Smooth muscle cell (in vitro differentiated cells): ENCODE results near the gene BMI1. TPM values are rescaled to one million over a fixed set of nuclear protein-coding genes. Genes with fewer than 3 reads are reported as not detected.

ENCODE experiments used
- DNase-seq: peaks from one replicate; lab custom pipeline; 2025; ENCODE audit not compliant: unreplicated experiment; lab: John Stamatoyannopoulos, UW
- H2AFZ ChIP-seq: fragments of 200-600 bp; sonication (generic); 2 replicates; pipeline ENCODE4 v1.6.0; 2016; ENCODE audit warnings: antibody characterized with exemption, low read depth, mild to moderate bottlenecking
- H3F3A ChIP-seq: fragments of 200-600 bp; sonication (generic); 2 replicates; pipeline ENCODE4 v1.6.0; 2017; ENCODE audit warnings: antibody characterized with exemption, low read depth
- H3K27ac ChIP-seq: fragments of 200-600 bp; sonication (generic); 2 replicates; pipeline ENCODE4 v1.5.1; 2016; ENCODE audit warnings: low read depth, mild to moderate bottlenecking
- H3K27me3 ChIP-seq: fragments of 200-600 bp; sonication (generic); 2 replicates; pipeline ENCODE4 v1.6.1; 2016; ENCODE audit warnings: low read depth, mild to moderate bottlenecking
- H3K36me3 ChIP-seq: fragments of 200-600 bp; sonication (generic); 2 replicates; pipeline ENCODE4 v1.5.1; 2016; ENCODE audit warnings: low read depth
- H3K4me1 ChIP-seq: fragments of 200-600 bp; sonication (generic); 2 replicates; pipeline ENCODE4 v1.5.1; 2016; ENCODE audit warnings: low read depth
- H3K4me2 ChIP-seq: fragments of 200-600 bp; sonication (generic); 2 replicates; pipeline ENCODE4 v1.6.0; 2016; ENCODE audit warnings: mild to moderate bottlenecking
- H3K4me3 ChIP-seq: fragments of 200-600 bp; sonication (generic); 2 replicates; pipeline ENCODE4 v1.5.1; 2016; ENCODE audit warnings: mild to moderate bottlenecking
- H3K79me2 ChIP-seq: fragments of 200-600 bp; sonication (generic); 2 replicates; pipeline ENCODE4 v1.6.0; 2016; ENCODE audit warnings: low read depth, mild to moderate bottlenecking
- H3K9ac ChIP-seq: fragments of 200-600 bp; sonication (generic); 2 replicates; pipeline ENCODE4 v1.6.0; 2016; ENCODE audit warnings: low read depth
- H3K9me3 ChIP-seq: fragments of 200-600 bp; sonication (generic); replicated peaks from 2 replicates; pipeline ENCODE4 v1.5.1; 2016; ENCODE audit warnings: low read depth
- H4K20me1 ChIP-seq: fragments of 200-600 bp; sonication (generic); 2 replicates; pipeline ENCODE4 v1.6.0; 2016; ENCODE audit warnings: low read depth
- CTCF ChIP-seq: fragments of 200-600 bp; sonication (generic); IDR thresholded peaks from 2 replicates; pipeline ENCODE4 v1.5.1; 2017; ENCODE audit warnings: borderline replicate concordance, mild to moderate bottlenecking, antibody characterized with exemption; ENCODE audit not compliant: insufficient read depth, poor library complexity, severe bottlenecking
- WGBS: methylation state at CpG from one replicate; pipeline ENCODE4 v1.1.7; 2016; ENCODE audit warnings: low lambda C conversion rate; 5-methylcytosine and 5-hydroxymethylcytosine counted together
- polyA plus RNA-seq: library from polyadenylated mRNA; unstranded; fragments of >200 nt; fragmentation: Nextera tagmentation; extraction: Ambion mirVana; gene quantifications from 2 replicates; pipeline ENCODE4 v1.2.1, GENCODE V29; 2016
- total RNA-seq: library from RNA; depleted of rRNA; stranded (reverse); fragments of >200 nt; gene quantifications from 2 replicates; pipeline ENCODE4 v1.2.3, GENCODE V29; 2014

Gene BMI1
- total and polyA plus RNA-seq, 2 experiments from 2014 or later, result 11.4 to 34.5 TPM

DNA sequence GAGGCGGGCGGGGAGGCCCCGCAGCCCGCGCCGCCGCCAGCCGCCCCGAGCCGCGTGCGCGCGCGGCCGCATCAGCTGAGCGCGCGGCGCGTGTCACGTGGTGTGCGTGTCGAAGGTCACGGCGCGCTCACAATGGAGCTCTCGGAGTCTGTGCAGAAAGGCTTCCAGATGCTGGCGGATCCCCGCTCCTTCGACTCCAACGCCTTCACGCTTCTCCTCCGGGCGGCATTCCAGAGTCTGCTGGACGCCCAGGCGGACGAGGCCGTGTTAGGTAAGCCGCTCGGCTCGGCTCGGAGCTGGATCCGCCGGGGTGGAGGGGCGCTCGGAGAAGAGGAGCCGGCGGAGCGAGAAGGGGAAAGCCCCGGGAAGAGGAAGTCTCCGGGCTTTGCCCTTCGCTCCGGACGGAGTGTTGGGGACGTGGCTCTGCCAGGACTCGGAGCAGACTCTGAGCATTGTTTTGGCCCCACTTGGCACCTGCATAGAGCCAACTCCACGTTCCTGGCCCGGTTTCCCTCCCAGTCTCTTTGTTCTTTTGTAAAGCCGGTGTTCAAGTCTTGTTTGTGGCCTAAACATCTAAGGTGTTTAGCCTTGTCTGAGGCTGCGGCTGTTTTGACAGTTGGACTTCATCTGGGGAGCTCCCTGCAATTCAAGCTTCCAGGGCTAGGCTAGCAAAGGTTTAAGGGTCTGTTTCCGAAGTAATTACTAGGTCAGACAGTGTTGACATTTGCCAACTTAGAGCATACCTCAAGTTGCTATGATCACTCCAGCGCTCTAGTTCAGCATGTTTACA lies 4.4 kb upstream of the BMI1 start, which contains the start of gene COMMD3:
Gene COMMD3, plus strand, starts transcription at position 103 of the 790 bp plus-strand sequence. Its CDS starts 30 bp downstream, at position 133.
- Histone ChIP-seq H3K9me3 (no peaks in the 10 kb centered on the region), H3K79me2 (peaks cover 11% of the 10 kb centered on the region), H3K36me3 (no peaks in the 10 kb centered on the region), H3K4me1 (peaks cover 30% of the 10 kb centered on the region), H3F3A (peaks cover 6% of the 10 kb centered on the region), H3K4me2 (peak within 1 kb of the TSS; percentile 99), H3K27ac (peak within 1 kb of the TSS; percentile 79), H3K9ac (peak within 1 kb of the TSS; percentile 86), H2AFZ (peak within 1 kb of the TSS; percentile 98), H3K27me3 (peaks cover 45% of the 10 kb centered on the region), H4K20me1 (peaks cover 26% of the 10 kb centered on the region), H3K4me3 (peak within 1 kb of the TSS; percentile 95)
- 1% methylated on average over 61 of the region's 63 CpGs for WGBS
- DNase-seq, result peak; percentile 62
- TF ChIP-seq CTCF, result no peak

DNA sequence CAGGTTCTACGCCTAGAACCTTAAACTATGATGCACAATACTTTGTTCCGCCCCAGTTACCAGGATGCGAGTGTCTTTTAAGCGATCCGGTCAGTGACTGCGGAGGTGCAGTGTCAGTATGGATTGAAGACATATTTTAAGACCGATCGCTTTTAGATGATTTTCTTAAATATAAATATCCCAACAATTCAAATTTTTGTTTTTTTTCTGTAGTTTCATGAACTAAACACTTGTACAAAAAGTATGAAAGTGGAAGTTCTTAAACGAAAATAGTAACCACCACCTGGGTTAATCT lies 3.9 kb upstream of the BMI1 start:
- Histone ChIP-seq H2AFZ (peak overlapping the region; percentile 98), H3K27me3 (peaks cover 47% of the 10 kb centered on the region), H3K4me1 (peaks cover 30% of the 10 kb centered on the region), H3K4me3 (peak overlapping the region; percentile 95), H3K36me3 (no peaks in the 10 kb centered on the region), H3K79me2 (peaks cover 11% of the 10 kb centered on the region), H3K4me2 (peak overlapping the region; percentile 99), H4K20me1 (peaks cover 26% of the 10 kb centered on the region), H3K9me3 (no peaks in the 10 kb centered on the region), H3F3A (peaks cover 6% of the 10 kb centered on the region), H3K9ac (peak overlapping the region; percentile 86), H3K27ac (peak overlapping the region; percentile 79)
- TF ChIP-seq CTCF, result no peak
- 6% methylated on average over 9 of the region's 9 CpGs for WGBS
- DNase-seq, result no peak

- Histone ChIP-seq H4K20me1 (peaks cover 35% of the 10 kb centered on the region), H3K4me2 (peak overlapping the region; percentile 99), H3K4me1 (peaks cover 36% of the 10 kb centered on the region), H3K9me3 (no peaks in the 10 kb centered on the region), H3K9ac (no peak overlapping the region), H3K4me3 (peak overlapping the region; percentile 95), H3K79me2 (peaks cover 11% of the 10 kb centered on the region), H3K27me3 (peaks cover 56% of the 10 kb centered on the region), H3F3A (peaks cover 6% of the 10 kb centered on the region), H3K27ac (no peak overlapping the region), H2AFZ (no peak overlapping the region), H3K36me3 (no peaks in the 10 kb centered on the region)
- no peak for TF ChIP-seq CTCF
- WGBS, result 56% methylated on average over 6 of the region's 6 CpGs
- no peak for DNase-seq
These were observed 2.9 kb upstream of the BMI1 start for GRCh38 chr10:22317771-22318565.
